GM18868 (cell line): ENCODE data around the gene RYR3.

Experiments used
- ATAC-seq: cut with Tn5 transposase; IDR thresholded peaks from one replicate; pipeline ENCODE4 v1.9.1; 2021; ENCODE audit warnings: mild to moderate bottlenecking, moderate library complexity; ENCODE audit not compliant: unreplicated experiment

RYR3 gene

GRCh38 chr15:33636958-33637357 lies 326.2 kb downstream of the RYR3 start:
- no peak for ATAC-seq

GRCh38 chr15:33638453-33638852 lies 327.7 kb downstream of the RYR3 start:
- ATAC-seq = no peak

- no peak for ATAC-seq
Measured at GRCh38 chr15:33639051-33639450, 328.3 kb downstream of the RYR3 start.

DNA sequence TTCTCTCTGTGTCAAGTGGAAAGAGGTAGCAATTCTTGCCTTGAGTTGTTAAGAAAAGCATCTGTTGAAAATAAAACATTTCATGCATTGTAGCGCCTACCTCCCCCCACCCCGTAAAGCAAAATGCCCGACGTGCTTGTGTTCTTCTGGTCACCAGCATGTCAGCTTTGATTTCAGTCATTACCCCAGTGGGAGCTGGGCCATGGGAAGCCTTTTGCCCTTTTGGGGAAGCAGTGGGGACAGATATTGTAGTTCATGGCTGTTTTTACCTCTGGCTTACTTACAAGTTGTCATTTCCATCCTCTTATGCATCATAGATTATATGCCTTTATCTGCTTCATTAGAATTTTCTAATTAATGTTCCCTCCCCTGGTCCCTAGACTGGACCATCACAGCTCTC lies 328.7 kb downstream of the RYR3 start:
- no peak for ATAC-seq

DNA sequence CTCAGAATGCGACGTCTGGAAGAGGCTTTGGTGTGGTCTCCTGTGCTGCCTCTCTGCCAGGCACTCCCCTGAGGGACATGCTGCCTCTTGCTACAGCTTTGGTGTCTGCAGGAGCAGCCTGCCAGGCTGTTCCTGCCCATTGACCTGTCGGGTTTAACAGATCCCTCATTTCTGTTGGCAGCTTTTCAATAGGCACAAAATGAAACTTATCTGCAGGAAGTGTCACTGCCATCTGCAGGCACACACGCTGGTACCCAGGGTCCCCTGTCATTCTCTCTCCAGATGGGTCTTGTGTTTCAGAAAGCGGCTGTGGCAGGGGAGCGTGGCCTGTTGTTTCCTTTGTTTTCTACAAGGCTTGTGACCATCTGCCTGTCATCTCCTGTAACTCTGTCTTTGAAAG lies 329.2 kb downstream of the RYR3 start:
- no peak for ATAC-seq

DNA sequence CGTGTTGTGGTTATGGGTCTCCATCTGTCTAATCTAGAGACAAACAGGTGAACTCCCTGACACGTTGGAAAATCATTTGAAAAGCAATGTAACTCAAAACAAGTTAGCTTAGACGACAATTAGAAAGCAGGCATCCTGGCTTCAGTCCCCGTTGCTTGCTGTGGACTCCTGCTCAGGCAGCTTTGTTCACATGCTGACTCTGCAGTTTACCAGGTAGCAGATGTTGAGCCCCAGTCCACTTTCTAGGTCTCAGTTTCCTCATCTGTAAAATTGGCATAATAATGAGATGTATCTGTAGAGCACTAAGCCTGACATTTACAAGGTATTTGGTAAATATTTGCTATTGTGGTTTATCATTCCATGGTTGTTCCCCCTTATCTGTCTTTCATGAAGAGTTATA lies 330.3 kb downstream of the RYR3 start:
- no peak for ATAC-seq

- no peak for ATAC-seq
Measured at GRCh38 chr15:33644304-33644703, 333.5 kb downstream of the RYR3 start.

- ATAC-seq = no peak
Measured at GRCh38 chr15:33646744-33647143, 336.0 kb downstream of the RYR3 start.

- no peak for ATAC-seq
Measured at GRCh38 chr15:33649217-33649933, 338.6 kb downstream of the RYR3 start.

- no peak for ATAC-seq
Measured at GRCh38 chr15:33654860-33655259, 344.1 kb downstream of the RYR3 start.

DNA sequence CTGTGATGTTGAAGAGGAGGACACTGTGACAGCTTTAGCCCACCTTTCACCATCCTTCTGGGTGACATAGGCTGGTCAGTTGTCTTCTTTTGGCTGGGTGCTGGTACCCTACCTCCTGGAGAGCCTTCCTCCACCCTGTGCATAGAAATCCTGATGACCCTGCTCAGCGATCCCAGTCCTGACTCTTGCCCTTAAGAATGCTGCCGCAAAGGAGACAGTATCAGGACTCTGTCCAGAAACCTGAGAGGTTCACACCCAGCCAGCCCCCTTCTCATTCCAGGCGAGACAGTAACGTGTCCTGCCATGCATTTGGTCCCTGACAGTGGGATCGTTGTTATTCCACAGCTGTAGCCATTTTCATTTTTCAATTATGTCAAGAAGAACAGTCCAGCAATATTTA lies 344.7 kb downstream of the RYR3 start:
- no peak for ATAC-seq

GRCh38 chr15:33656168-33656567 lies 345.4 kb downstream of the RYR3 start:
- ATAC-seq = no peak

DNA sequence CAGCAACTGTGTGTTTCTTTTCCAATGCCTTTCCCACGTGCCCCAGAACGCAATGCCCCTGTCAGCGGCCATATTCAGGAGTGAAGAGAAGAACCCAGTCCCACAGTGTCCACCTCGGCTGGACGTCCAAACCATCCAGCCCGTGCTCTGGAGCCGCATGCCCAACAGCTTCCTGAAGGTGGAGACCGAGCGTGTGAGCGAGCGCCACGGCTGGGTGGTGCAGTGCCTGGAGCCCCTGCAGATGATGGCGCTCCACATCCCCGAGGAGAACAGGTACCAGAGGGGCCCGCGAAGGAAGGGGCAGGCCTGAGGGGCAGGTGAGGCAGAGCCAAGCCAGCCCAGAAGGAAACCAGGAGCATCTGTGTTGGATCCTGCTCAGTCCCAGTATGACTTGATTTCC lies 349.4 kb downstream of the RYR3 start:
- ATAC-seq = no peak

- ATAC-seq = no peak
Measured at GRCh38 chr15:33662014-33662413, 351.2 kb downstream of the RYR3 start.

DNA sequence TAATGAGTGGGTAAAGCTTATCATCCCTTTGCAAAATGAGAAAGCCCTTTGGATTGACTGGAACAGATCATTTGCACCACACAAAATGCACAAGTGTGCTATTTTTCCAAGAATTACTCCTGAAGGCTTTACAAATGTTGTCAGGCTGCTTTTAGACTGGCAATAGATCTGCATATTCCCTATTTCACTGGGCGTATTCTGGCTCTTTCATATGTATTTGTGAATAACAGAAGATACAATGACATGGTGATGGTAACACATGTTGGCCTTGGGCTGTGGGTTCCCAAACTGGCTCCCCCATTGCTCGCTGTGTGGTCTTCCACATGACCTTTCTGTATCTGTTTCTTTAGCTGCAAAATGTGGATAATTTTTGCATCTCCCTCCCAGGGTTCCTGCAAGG lies 354.2 kb downstream of the RYR3 start:
- no peak for ATAC-seq

GRCh38 chr15:33670567-33670966 lies 359.8 kb downstream of the RYR3 start:
- no peak for ATAC-seq

- ATAC-seq = peak; percentile 94
Measured at GRCh38 chr15:33671456-33671855, 360.7 kb downstream of the RYR3 start.

GRCh38 chr15:33675246-33675645 lies 364.5 kb downstream of the RYR3 start:
- peak; percentile 52 for ATAC-seq

DNA sequence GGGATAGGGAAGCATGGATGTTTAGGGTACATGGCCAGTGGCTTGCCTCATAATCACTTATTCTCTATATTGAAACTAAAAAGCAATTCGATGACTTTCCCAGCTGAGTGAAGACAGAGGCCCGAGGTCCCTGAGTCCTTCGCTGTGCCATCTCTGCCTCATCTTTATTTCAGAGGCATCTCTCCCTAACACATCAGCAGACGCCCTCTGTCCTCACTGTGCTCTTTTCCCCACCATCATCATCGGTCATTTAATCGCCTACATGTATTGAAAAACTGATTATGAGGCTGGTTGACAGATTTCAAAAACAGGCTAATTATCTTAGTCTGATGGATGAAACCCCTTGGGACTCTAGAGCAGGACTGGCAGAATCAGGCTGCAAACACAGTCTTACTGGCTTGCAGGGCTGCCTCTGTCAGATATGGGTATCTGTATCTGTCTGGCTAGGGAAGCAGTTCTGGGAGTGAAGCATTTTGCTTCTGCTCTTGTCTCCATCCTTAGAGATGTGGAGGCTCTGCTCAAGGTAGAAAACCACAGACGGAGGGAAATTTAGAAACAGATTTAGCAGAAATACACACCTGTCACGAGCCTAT lies 366.6 kb downstream of the RYR3 start:
- ATAC-seq = no peak

- ATAC-seq = no peak
Measured at GRCh38 chr15:33678176-33678575, 367.4 kb downstream of the RYR3 start.

DNA sequence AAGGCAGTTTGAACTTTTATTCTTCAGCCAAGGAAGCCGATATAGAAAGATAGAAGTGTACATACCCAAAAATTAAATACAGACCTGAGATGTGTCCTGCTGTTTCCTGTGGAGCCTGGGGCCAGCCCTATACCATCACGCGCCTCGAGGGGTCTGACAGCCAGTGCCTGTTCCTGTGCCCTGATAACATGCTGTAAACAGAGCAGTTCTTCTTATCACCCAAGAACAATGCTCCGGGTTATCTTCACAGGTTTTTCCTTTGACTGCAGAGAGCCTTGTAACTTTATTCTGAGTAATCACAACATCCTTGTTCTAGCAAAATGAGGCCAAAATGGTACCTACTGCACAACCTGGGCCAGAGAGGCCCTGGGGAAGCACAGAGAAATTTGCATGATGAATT lies 367.8 kb downstream of the RYR3 start:
- ATAC-seq = no peak

- ATAC-seq = no peak
Measured at GRCh38 chr15:33679061-33679460, 368.3 kb downstream of the RYR3 start.

DNA sequence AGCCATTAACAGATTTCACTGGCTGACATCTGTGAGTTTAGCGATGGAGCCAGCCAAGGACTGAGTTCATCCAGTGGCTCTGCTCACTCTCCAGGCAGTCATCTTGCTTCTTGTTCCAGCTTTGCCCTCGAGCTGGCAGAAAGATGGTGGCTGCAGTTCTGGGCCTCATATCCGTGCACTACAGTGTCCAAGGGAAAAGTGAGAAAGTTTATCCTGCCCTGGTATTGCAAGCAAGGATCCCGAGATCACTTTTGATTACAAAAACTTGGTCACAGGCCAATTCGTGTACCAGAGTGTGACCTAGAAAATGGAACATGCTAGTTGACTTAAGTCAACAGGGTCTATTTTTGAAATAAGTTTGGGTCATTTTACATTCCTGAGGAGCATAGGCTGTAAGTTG lies 369.6 kb downstream of the RYR3 start:
- no peak for ATAC-seq
